Fibroblast of mammary gland (primary cell): ENCODE results near the gene PDCD10.

Experiments
- DNase-seq: peaks from one replicate; pipeline ENCODE4 v3.0.0-alpha.2; 2010; ENCODE audit warnings: low read depth
- H3K4me3 ChIP-seq: 2 replicates; pipeline ENCODE4 v1.5.1; 2011; ENCODE audit warnings: low read depth, mild to moderate bottlenecking, low read length, moderate library complexity; ENCODE audit not compliant: control insufficient read depth
- CTCF ChIP-seq: conservative IDR thresholded peaks from 2 replicates; pipeline ENCODE4 v1.5.1; 2011; ENCODE audit warnings: low read depth, low read length, inconsistent platforms; ENCODE audit not compliant: control insufficient read depth, insufficient read depth

PDCD10 gene

GRCh38 chr3:167735233-167736138 lies 794 bp upstream of the PDCD10 start, which contains the start of gene SERPINI1:
SERPINI1 (plus strand) TSS chr3:167735721; CDS start chr3:167789129, 53,408 bp downstream.
- TF ChIP-seq CTCF, result no peak
- peak; percentile 88 for DNase-seq
- H3K4me3 ChIP-seq, result peak within 1 kb of the TSS; percentile 89

GRCh38 chr3:167733961-167734497 lies 663 bp downstream of the PDCD10 start:
- no peak for TF ChIP-seq CTCF
- H3K4me3 ChIP-seq, result peak overlapping the region; percentile 89
- DNase-seq, result peak; percentile 19

GRCh38 chr3:167732313-167733065 lies 2.2 kb downstream of the PDCD10 start:
- TF ChIP-seq CTCF, result no peak
- H3K4me3 ChIP-seq, result no peak overlapping the region

GRCh38 chr3:167731393-167731792 lies 3.3 kb downstream of the PDCD10 start:
- H3K4me3 ChIP-seq, result no peak overlapping the region
- DNase-seq, result no peak
- no peak for TF ChIP-seq CTCF

More at GRCh38 chr3:167732313-167733065, 2.2 kb downstream of the PDCD10 start:
- DNase-seq, result peak; percentile 6

GRCh38 chr3:167729591-167729990 lies 5.1 kb downstream of the PDCD10 start:
- DNase-seq, result peak; percentile 41
- no peak for TF ChIP-seq CTCF

GRCh38 chr3:167728632-167729323 lies 5.9 kb downstream of the PDCD10 start:
- DNase-seq, result no peak
- TF ChIP-seq CTCF, result no peak
- no peak overlapping the region for H3K4me3 ChIP-seq

More at GRCh38 chr3:167729591-167729990, 5.1 kb downstream of the PDCD10 start:
- H3K4me3 ChIP-seq, result no peak overlapping the region
